Pericardium fibroblast (primary cell): Measurements from ENCODE around the gene U2AF1L4. TPM values are rescaled to one million over a fixed set of nuclear protein-coding genes. Genes with fewer than 3 reads are reported as not detected.

Experiments
- total RNA-seq: library from RNA; depleted of rRNA; stranded (reverse); fragments of >200 nt; gene quantifications from 2 replicates; pipeline ENCODE4 v1.2.3, GENCODE V29; 2015

U2AF1L4 gene
- 11.0 and 18.2 TPM in 2 replicates for total RNA-seq

GRCh38 chr19:35745328-35746086 is at the start of gene U2AF1L4, which contains the start of gene PSENEN:
U2AF1L4 (minus strand) TSS chr19:35745418; CDS start chr19:35745391, 27 bp downstream.
PSENEN (plus strand) TSS chr19:35745651; CDS start chr19:35745931, 280 bp downstream.

GRCh38 chr19:35775298-35776101 is 30.3 kb upstream of the U2AF1L4 start, which contains the start of gene ARHGAP33:
ARHGAP33 (plus strand) TSS chr19:35775564; CDS start chr19:35775659, 95 bp downstream.

GRCh38 chr19:35757749-35758608 is 12.8 kb upstream of the U2AF1L4 start, which contains the start of gene PROSER3:
PROSER3 (plus strand) TSS chr19:35758176; CDS start chr19:35758216, 40 bp downstream.

GRCh38 chr19:35756377-35757230 is 11.4 kb upstream of the U2AF1L4 start, which contains the start of gene HSPB6:
HSPB6 (minus strand) TSS chr19:35757029; CDS start chr19:35757008, 21 bp downstream.

GRCh38 chr19:35748106-35749020 is 3.1 kb upstream of the U2AF1L4 start, which contains the start of gene LIN37:
LIN37 (plus strand) TSS chr19:35748576; CDS start chr19:35748725, 149 bp downstream.

GRCh38 chr19:35742121-35742724 is 3.0 kb downstream of the U2AF1L4 start, which contains the start of gene IGFLR1:
IGFLR1 (minus strand) TSS chr19:35742452; CDS start chr19:35741180, 1,272 bp downstream.

GRCh38 chr19:35717665-35718344 is 27.4 kb downstream of the U2AF1L4 start, which contains the start of gene KMT2B:
KMT2B (plus strand) TSS chr19:35718003; CDS start chr19:35718019, 16 bp downstream.

GRCh38 chr19:35704218-35704617 is 41.0 kb downstream of the U2AF1L4 start, which contains the start of gene ZBTB32:
ZBTB32 (plus strand) TSS chr19:35704558; CDS start chr19:35714627, 10,069 bp downstream.

Other genes with a start within 250 kb of the U2AF1L4 start
- gene DMKN, start 231.8 kb downstream of the U2AF1L4 start, total RNA-seq = 22.8 and 37.0 TPM in 2 replicates
- 0.82 and 11.0 TPM in 2 replicates for gene SBSN, start 217.1 kb downstream of the U2AF1L4 start, total RNA-seq
- not detected in 2 replicates for gene GAPDHS, start 212.0 kb downstream of the U2AF1L4 start, total RNA-seq
- 106 and 108 TPM in 2 replicates for gene TMEM147, start 199.8 kb downstream of the U2AF1L4 start, total RNA-seq
- not detected in 2 replicates for gene ATP4A, start 181.8 kb downstream of the U2AF1L4 start, total RNA-seq
- not detected in 2 replicates for gene PMIS2, start 159.2 kb downstream of the U2AF1L4 start, total RNA-seq
- 6.2 and 7.6 TPM in 2 replicates for gene HAUS5, start 132.7 kb downstream of the U2AF1L4 start, total RNA-seq
- 75.2 and 76.0 TPM in 2 replicates for gene RBM42, start 116.4 kb downstream of the U2AF1L4 start, total RNA-seq
- gene ETV2, start 103.7 kb downstream of the U2AF1L4 start, total RNA-seq = 1.2 and 3.4 TPM in 2 replicates
- 325 and 420 TPM in 2 replicates for gene COX6B1, start 97.1 kb downstream of the U2AF1L4 start, total RNA-seq
- gene UPK1A, start 78.9 kb downstream of the U2AF1L4 start, total RNA-seq = not detected in 2 replicates
- not detected in 2 replicates for gene ZBTB32, start 40.9 kb downstream of the U2AF1L4 start, total RNA-seq
- 13.9 and 17.9 TPM in 2 replicates for gene KMT2B, start 27.4 kb downstream of the U2AF1L4 start, total RNA-seq
- 9.8 and 13.5 TPM in 2 replicates for gene IGFLR1, start 3.0 kb downstream of the U2AF1L4 start, total RNA-seq
- 39.8 and 52.0 TPM in 2 replicates for gene PSENEN, start 233 bp upstream of the U2AF1L4 start, total RNA-seq
- 11.7 and 13.5 TPM in 2 replicates for gene LIN37, start 3.2 kb upstream of the U2AF1L4 start, total RNA-seq
- gene HSPB6, start 11.6 kb upstream of the U2AF1L4 start, total RNA-seq = 142 and 170 TPM in 2 replicates
- gene PROSER3, start 12.8 kb upstream of the U2AF1L4 start, total RNA-seq = 5.8 and 7.5 TPM in 2 replicates
- 3.0 and 6.7 TPM in 2 replicates for gene ARHGAP33, start 30.1 kb upstream of the U2AF1L4 start, total RNA-seq
- not detected in 2 replicates for gene PRODH2, start 67.4 kb upstream of the U2AF1L4 start, total RNA-seq
- not detected in 2 replicates for gene NPHS1, start 107.1 kb upstream of the U2AF1L4 start, total RNA-seq
- 0.17 TPM in 1 of 2 replicates, not detected in the other for gene KIRREL2, start 111.5 kb upstream of the U2AF1L4 start, total RNA-seq
- gene APLP1, start 123.2 kb upstream of the U2AF1L4 start, total RNA-seq = 8.9 and 27.8 TPM in 2 replicates
- gene NFKBID, start 155.1 kb upstream of the U2AF1L4 start, total RNA-seq = 0.34 and 1.5 TPM in 2 replicates
- not detected in 2 replicates for gene HCST, start 157.1 kb upstream of the U2AF1L4 start, total RNA-seq
- gene TYROBP, start 162.9 kb upstream of the U2AF1L4 start, total RNA-seq = not detected in 2 replicates
- gene LRFN3, start 191.0 kb upstream of the U2AF1L4 start, total RNA-seq = 8.6 and 9.7 TPM in 2 replicates
- 37.3 and 43.3 TPM in 2 replicates for gene SDHAF1, start 249.8 kb upstream of the U2AF1L4 start, total RNA-seq